ENCODE data around the gene EXOG. TPM values are rescaled to one million over a fixed set of nuclear protein-coding genes. Genes with fewer than 3 reads are reported as not detected.

The EXOG gene
- total and polyA plus RNA-seq, 12 donors: 5.8 to 16.3 (median 11.4) TPM

GRCh38 chr3:38480093-38480445 is 16.1 kb upstream of the EXOG start:
- DNase-seq: no peak
- no peak overlapping the region for H3K27ac ChIP-seq
- TF ChIP-seq CTCF (IDR thresholded peaks at IDR 0.05) (peak in 1 of 6 experiments; percentile 11), POLR2A (IDR thresholded peaks at IDR 0.05) (no peak)
- H3K4me1 ChIP-seq (replicated peaks in 1 of 2): no peaks in the 10 kb centered on the region
- H3K27me3 ChIP-seq: no peaks in the 10 kb centered on the region
- H3K36me3 ChIP-seq (replicated peaks in 1 of 2): peaks cover 0 to 64% of the 10 kb centered on the region in 2 donors
- intact Hi-C loops (cut with DNase I): loop anchor here in 1 of 2 donors (10.0 kb wide), 1 partner anchor 335 kb away; no protein-coding TSS in a partner anchor
- no peak overlapping the region for H3K4me3 ChIP-seq
- no peaks in the 10 kb centered on the region for H3K9me3 ChIP-seq (replicated peaks in 1 of 3)
- WGBS, 4 donors: 60 to 71% (median 62%) methylated on average over 3 of the region's 3 CpGs

DNA sequence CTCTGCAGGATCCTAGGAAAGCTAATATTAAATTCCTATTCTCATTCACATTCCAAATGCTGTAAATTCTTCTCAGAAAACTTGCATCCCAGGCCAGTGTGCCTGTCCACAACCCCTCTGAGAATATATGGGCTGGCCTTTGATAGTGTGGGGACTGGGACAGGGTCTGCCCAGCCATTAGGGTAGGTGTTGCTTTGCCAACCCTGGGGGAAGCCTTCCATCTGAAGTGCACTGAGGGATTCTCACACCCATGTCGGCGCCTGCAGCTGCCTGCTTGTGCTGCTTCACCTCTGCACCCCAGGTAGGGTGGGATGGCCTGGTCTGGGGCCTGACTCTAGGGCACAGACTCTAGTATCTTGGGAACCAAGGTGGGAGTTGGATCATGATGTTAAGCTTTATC is 15.2 kb upstream of the EXOG start:
- Histone ChIP-seq H3K36me3 (replicated peaks in 1 of 2) (peaks cover 0 to 64% of the 10 kb centered on the region in 2 donors), H3K4me3 (no peak overlapping the region)

GRCh38 chr3:38482951-38483350 is 13.2 kb upstream of the EXOG start:
- DNase-seq: no peak
- intact Hi-C loops (cut with DNase I): loop anchor here in 1 of 2 donors (10.0 kb wide), 1 partner anchor 338 kb away; no protein-coding TSS in a partner anchor

More for the DNA sequence above, 15.2 kb upstream of the EXOG start:
- Histone ChIP-seq H3K9me3 (replicated peaks in 1 of 3) (no peaks in the 10 kb centered on the region), H3K27ac (no peak overlapping the region), H3K27me3 (no peaks in the 10 kb centered on the region), H3K4me1 (replicated peaks in 1 of 2) (no peaks in the 10 kb centered on the region)
- no peak for TF ChIP-seq POLR2A (IDR thresholded peaks at IDR 0.05)
- TF ChIP-seq CTCF (IDR thresholded peaks at IDR 0.05): no peak
- WGBS, 4 donors: 40 to 96% (median 74%) methylated on average over 2 of the region's 2 CpGs
- DNase-seq: no peak
- intact Hi-C loops (cut with DNase I): loop anchor here in 1 of 2 donors (10.0 kb wide), 1 partner anchor 336 kb away; no protein-coding TSS in a partner anchor

DNA sequence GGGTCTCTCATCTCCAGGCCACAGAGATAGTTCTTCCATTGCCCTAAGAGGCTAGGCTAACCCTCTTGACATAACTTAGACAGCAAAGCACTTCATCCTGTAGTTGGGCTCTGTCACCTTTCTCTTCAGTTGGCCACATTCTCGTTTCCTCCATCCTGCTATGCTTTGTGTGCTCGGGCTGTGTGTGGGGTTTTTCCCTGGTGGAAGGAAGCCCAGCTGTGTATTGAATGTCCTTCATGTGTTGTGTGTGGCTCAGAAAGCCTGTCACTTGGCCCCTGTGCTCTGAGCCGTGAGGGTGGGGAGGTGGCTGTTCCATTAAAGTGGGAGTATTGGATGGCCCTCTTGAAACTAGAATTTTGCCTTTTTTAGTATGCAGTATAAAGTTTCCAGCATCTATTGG is 8.8 kb upstream of the EXOG start:
- Histone ChIP-seq H3K9me3 (replicated peaks in 1 of 3) (no peaks in the 10 kb centered on the region), H3K4me3 (no peak overlapping the region), H3K4me1 (replicated peaks in 1 of 2) (no peaks in the 10 kb centered on the region), H3K36me3 (replicated peaks in 1 of 2) (peaks cover 0 to 17% of the 10 kb centered on the region in 2 donors), H3K27ac (no peak overlapping the region), H3K27me3 (no peaks in the 10 kb centered on the region)
- no peak for DNase-seq
- intact Hi-C loops (cut with DNase I): loop anchor here in 1 of 2 donors (10.0 kb wide), 1 partner anchor 343 kb away; no protein-coding TSS in a partner anchor
- no peak for TF ChIP-seq CTCF (IDR thresholded peaks at IDR 0.05)
- TF ChIP-seq POLR2A (IDR thresholded peaks at IDR 0.05): no peak
- 58 to 74% (median 59%) methylated on average over 3 of the region's 3 CpGs for WGBS, 4 donors

More at GRCh38 chr3:38482951-38483350, 13.2 kb upstream of the EXOG start:
- 76 to 86% (median 79%) methylated on average over 9 to 10 of the region's 10 CpGs for WGBS, 4 donors
- Histone ChIP-seq H3K36me3 (replicated peaks in 1 of 2) (peaks cover 0 to 59% of the 10 kb centered on the region in 2 donors), H3K4me1 (replicated peaks in 1 of 2) (no peaks in the 10 kb centered on the region), H3K27ac (no peak overlapping the region), H3K9me3 (replicated peaks in 1 of 3) (no peaks in the 10 kb centered on the region), H3K4me3 (no peak overlapping the region), H3K27me3 (no peaks in the 10 kb centered on the region)
- TF ChIP-seq CTCF (IDR thresholded peaks at IDR 0.05) (no peak), POLR2A (IDR thresholded peaks at IDR 0.05) (no peak)

All from adrenal gland (tissue), 12 donors.